AG04449 (cell line): Measurements from ENCODE around the gene ZDHHC1.

Experiments used
- CTCF ChIA-PET: fragments of 350-600 bp; formaldehyde crosslinking; extraction: SDS; loops from one replicate; lab custom pipeline; 2021; ENCODE audit warnings: antibody characterized with exemption; lab: Yijun Ruan, JAX
- POLR2A ChIA-PET: fragments of 400-600, 350-600 bp; formaldehyde crosslinking; extraction: SDS; loops from one replicate; lab custom pipeline; 2020; ENCODE audit warnings: antibody characterized with exemption, inconsistent platforms; lab: Yijun Ruan, JAX
- DNase-seq: peaks from one replicate; pipeline ENCODE4 v3.0.0-alpha.2; 2010; ENCODE audit warnings: low read depth, low spot score
- H3K4me3 ChIP-seq: 2 replicates; pipeline ENCODE4 v1.5.1; 2011; ENCODE audit warnings: low read depth, mild to moderate bottlenecking, control low read depth, low read length
- CTCF ChIP-seq: IDR thresholded peaks from one replicate; pipeline ENCODE4 v1.5.1; 2011; ENCODE audit warnings: mild to moderate bottlenecking, moderate library complexity, low read length, control low read depth, inconsistent platforms; ENCODE audit not compliant: insufficient read depth; ENCODE audit errors: missing control alignments

Gene ZDHHC1

DNA sequence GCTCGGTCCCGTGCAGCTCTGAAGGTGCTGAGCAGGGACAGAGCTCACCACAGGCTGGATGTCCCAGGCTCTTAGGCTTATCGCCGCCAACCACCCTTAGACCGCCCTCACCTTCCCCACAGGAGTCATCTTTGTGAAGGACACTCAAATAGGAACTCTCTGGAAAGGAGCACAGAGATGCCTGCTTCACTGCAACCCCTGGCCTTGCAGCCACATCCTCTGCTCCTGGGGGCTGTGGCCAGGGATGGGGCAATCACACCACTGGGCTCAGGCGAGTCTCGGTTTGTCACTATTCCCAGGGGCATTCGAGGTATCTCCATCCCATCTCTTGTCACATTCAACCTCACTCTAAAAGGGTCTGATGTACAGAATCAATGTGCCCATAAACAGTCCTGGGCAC is 10.9 kb downstream of the ZDHHC1 start:
- POLR2A ChIA-PET = no interaction called here
- no peak overlapping the region for H3K4me3 ChIP-seq
- CTCF ChIA-PET = interaction anchor here (4.6 to 5.4 kb wide), 2 partner anchors 12 to 21 kb away, joined by 32 to 38 read pairs; partner anchors contain the start of gene ZDHHC1
- no peak for DNase-seq
- TF ChIP-seq CTCF = no peak

DNA sequence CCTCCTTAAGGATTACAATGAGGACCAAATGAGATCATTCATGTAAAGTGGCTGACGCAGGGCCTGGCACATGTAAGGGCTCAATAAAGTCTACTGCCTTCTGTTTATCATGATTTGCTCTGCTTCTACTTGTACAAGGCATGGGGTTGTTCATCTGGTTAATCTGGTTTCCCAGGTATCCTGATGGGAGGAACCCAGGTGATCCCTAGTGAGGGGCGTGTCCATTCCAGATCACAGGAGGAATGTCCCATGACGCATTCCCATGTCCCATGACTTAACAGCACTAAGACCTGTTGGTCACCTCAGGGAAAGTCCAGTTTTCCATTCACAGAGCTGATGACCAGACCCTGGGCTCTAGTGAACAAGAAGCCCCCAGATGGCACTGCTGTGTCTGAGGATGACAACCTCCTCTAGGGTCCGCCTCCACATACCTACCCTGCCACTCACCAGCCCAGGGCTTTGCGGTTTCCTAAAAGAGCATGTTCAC is 11.5 kb downstream of the ZDHHC1 start:
- TF ChIP-seq CTCF = no peak
- no peak for DNase-seq
- POLR2A ChIA-PET = no interaction called here
- CTCF ChIA-PET = interaction anchor here (1.4 to 5.4 kb wide), 3 partner anchors 12 to 22 kb away, joined by 5 to 38 read pairs (median 32); partner anchors contain the start of gene ZDHHC1
- H3K4me3 ChIP-seq = no peak overlapping the region

DNA sequence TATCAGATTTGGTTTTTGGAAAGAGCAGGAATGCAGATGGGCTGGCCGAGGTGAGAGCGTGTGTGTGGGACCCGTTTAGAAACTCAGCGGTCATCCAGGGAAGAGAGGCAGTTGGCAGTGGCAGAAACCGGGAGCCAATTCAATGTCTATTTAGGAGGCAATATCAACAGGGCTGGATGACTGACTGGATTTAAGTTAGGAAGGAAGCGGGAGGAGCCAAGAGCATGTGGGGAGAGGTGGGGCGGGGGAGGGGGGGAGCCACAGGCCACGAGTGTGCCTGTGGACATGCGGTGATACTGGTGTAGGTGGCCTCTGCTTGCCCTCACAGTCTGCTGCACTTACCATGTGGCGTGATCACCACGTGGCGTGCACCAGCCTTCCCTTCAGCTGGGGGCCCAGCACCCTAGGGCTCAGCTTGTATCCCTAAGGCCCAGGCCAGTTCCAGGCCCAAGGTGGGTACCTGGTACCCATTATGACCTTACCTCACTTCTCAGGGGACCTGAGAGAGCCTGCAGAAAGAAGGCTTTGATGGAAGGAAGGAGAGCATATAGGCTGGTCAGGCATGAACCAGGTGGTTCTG is 12.2 kb downstream of the ZDHHC1 start:
- ChIA-PET POLR2A (no interaction called here), CTCF (interaction anchor here (1.4 to 5.4 kb wide), 3 partner anchors 12 to 143 kb away, joined by 4 to 38 read pairs (median 5); partner anchors contain the start of gene ZDHHC1)
- H3K4me3 ChIP-seq = no peak overlapping the region
- no peak for DNase-seq
- TF ChIP-seq CTCF = no peak

- TF ChIP-seq CTCF = no peak
- ChIA-PET POLR2A (no interaction called here), CTCF (interaction anchor here (1.4 to 2.0 kb wide), 5 partner anchors 10 to 137 kb away, joined by 3 to 10 read pairs (median 5); partner anchors contain the start of gene ZDHHC1)
- DNase-seq = no peak
- H3K4me3 ChIP-seq = no peak overlapping the region
These were observed 15.4 kb downstream of the ZDHHC1 start for GRCh38 chr16:67400901-67401300.

- ChIA-PET CTCF (interaction anchor here (0.7 to 1.9 kb wide), 16 partner anchors 8 to 153 kb away, joined by 3 to 10 read pairs (median 4); partner anchors contain the start of gene FHOD1), POLR2A (no interaction called here)
- no peak for DNase-seq
- no peak overlapping the region for H3K4me3 ChIP-seq
- TF ChIP-seq CTCF = no peak
These were observed 16.2 kb downstream of the ZDHHC1 start for GRCh38 chr16:67399749-67400704.
